GM21529 (cell line): ENCODE results near the gene ZBED6.

Experiments
- ATAC-seq: cut with Tn5 transposase; IDR thresholded peaks from one replicate; pipeline ENCODE4 v1.9.1; 2021; ENCODE audit not compliant: unreplicated experiment

ZBED6 gene

GRCh38 chr1:203839081-203839480, 43.7 kb downstream of the ZBED6 start:
- no peak for ATAC-seq

GRCh38 chr1:203840208-203840808, 44.9 kb downstream of the ZBED6 start:
- ATAC-seq: no peak

GRCh38 chr1:203842559-203842876, 47.1 kb downstream of the ZBED6 start:
- no peak for ATAC-seq

GRCh38 chr1:203843435-203843834, 48.0 kb downstream of the ZBED6 start:
- ATAC-seq: no peak
